Activated T-cell treated with anti-CD3 and anti-CD28 coated beads for 48 hours (primary cell): ENCODE measurements around the gene ACRV1.
"Not testable (repeated sequence)": the region's sequence is repeated elsewhere in the genome, so short reads cannot be mapped to it uniquely, and the experiment has no call there.

ENCODE experiments used
- DNase-seq: peaks from one replicate; pipeline ENCODE4 v3.0.0-alpha.2; 2020; ENCODE audit warnings: low read depth

The ACRV1 gene

DNA sequence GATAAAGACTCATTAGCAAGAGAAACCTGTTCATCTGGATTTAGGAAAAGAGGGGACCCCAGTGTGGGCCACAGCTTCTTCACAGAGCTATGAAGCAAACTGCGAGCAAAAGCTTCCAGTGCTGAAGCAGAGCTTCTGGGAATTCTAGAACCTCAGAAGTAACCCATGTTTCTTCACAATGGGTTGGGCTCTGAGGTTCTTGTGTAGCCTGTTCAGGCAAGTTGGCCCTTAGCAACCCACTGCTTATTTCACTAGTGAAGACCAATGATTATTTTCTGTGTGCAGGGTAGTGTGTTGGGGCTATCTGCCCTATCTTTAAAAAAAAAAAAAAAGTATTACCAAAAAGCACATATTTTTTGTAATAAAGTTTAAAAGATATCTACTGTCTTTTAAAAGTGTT lies at the start of gene ACRV1:
ACRV1 (minus strand) TSS at position 101 of the 400 bp plus-strand sequence; CDS start at position 34, 67 bp downstream.
- DNase-seq: no peak

GRCh38 chr11:125728969-125729368 lies 48.3 kb upstream of the ACRV1 start:
- no peak for DNase-seq

- DNase-seq: no peak
These were observed 43.5 kb upstream of the ACRV1 start for GRCh38 chr11:125724125-125724524.

DNA sequence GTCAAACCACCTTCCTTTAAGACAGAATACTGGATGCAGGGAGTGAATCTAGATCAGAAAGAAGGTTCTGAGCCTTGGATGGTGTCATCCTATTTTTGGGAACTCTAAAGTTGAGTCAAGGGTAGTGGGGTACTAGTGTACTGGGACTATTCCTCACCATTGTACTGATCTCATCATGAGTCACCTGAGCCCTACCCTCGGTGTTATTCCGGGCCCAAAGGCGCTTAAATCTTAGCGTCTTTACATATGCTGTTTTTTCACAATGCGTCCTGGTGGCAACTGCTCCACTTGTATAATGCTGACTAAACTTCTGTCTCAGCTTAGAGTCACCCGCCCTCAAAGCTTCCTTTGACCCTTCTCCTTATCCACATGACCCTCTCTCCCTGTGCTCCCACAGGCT lies 40.1 kb upstream of the ACRV1 start:
- no peak for DNase-seq

GRCh38 chr11:125704686-125705085 lies 24.0 kb upstream of the ACRV1 start:
- not testable (repeated sequence) for DNase-seq

- no peak for DNase-seq
These were observed 21.4 kb upstream of the ACRV1 start for GRCh38 chr11:125701858-125702621.

- no peak for DNase-seq
These were observed 20.5 kb upstream of the ACRV1 start for GRCh38 chr11:125701018-125701610.

- no peak for DNase-seq
These were observed 14.3 kb upstream of the ACRV1 start for GRCh38 chr11:125694951-125695350.

GRCh38 chr11:125692887-125693286 lies 12.2 kb upstream of the ACRV1 start:
- DNase-seq: no peak

GRCh38 chr11:125690006-125690405 lies 9.4 kb upstream of the ACRV1 start:
- DNase-seq: no peak

GRCh38 chr11:125689274-125689859 lies 8.7 kb upstream of the ACRV1 start:
- no peak for DNase-seq

DNA sequence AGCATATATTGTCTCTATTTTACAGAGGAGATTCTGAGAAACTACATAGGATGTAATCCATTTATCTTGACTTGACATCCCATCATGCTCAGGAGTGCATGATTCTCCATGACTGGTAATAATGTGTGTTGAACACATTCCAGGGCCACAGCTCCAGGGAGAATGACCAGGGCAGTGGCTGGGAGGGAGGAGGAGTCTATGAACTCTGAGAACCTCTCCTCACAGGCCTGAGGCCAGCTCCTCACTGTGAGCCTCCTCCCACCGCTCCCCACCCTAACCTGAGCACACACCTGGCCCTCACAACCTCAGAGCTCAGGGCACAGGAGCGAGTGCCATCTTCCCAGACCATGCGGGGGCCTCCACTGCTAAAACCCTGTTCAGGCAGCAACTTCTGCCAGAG lies 8.0 kb upstream of the ACRV1 start:
- DNase-seq: no peak

GRCh38 chr11:125688066-125688465 lies 7.4 kb upstream of the ACRV1 start:
- no peak for DNase-seq

- no peak for DNase-seq
These were observed 4.6 kb upstream of the ACRV1 start for GRCh38 chr11:125685228-125685627.

DNA sequence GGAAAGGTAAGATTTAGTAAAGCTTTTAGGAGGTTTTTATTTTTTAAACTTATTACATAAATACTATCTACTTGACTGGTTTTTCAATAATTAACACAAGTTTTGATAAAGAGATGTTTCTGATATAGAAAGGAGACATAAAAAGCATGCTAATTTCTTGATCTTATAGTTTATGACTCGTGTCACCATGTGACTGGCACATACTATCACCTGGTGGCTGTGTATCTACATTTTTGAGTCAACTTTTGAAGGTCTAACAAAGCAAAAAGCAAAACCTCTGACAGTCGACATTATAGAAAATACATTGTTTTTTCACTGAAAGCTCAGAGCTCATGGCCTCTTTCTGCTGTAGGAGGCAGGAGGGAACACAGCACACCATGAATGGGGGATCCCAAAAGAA lies 810 bp downstream of the ACRV1 start:
- DNase-seq: no peak

- no peak for DNase-seq
These were observed 1.2 kb downstream of the ACRV1 start for GRCh38 chr11:125679397-125679796.

- no peak for DNase-seq
These were observed 5.5 kb downstream of the ACRV1 start for GRCh38 chr11:125675196-125675595.

- no peak for DNase-seq
These were observed 6.4 kb downstream of the ACRV1 start for GRCh38 chr11:125674210-125674609.

DNA sequence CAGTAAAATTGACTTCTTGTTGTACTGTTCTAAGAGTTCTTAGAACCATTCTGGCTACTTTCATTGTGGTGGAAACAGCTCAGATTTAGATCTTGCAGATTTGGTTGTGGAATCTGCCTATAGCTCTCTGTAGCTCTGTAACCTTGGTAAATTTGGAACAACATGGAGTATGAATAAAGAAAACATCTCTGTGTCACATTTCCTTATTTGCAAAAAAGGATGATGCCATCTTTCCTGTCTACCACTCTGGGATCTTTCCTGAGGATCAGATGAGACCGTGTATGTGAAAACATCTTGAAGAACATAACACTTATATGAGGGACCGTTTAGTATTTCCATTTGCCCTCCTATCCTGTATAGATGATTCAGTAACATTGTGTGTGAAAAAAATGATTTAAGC lies 9.1 kb downstream of the ACRV1 start:
- DNase-seq: no peak

GRCh38 chr11:125670172-125670571 lies 10.5 kb downstream of the ACRV1 start:
- DNase-seq: no peak

GRCh38 chr11:125667151-125667550 lies 13.5 kb downstream of the ACRV1 start:
- DNase-seq: no peak

- no peak for DNase-seq
These were observed 16.7 kb downstream of the ACRV1 start for GRCh38 chr11:125663910-125664309.

DNA sequence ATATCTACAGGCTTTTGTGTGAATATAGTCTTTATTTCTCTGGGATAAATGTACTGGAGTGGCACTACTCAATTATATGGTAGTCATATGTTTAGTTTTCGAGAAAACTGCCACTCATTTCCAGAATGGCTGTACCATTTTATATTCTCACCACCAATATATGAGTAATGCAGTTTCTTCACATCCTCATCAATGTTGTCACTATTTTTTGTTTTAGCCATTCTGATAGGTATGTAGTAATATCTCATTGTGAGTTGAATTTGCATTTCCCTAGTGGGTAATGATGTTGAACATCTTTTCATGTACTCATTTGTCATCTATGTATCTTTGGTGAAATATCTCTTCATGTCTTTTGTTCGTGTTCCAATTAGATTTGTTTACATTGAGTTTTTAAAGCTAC lies 18.0 kb downstream of the ACRV1 start:
- DNase-seq: no peak
